ENCODE results near the gene SLC35F4.

DNA sequence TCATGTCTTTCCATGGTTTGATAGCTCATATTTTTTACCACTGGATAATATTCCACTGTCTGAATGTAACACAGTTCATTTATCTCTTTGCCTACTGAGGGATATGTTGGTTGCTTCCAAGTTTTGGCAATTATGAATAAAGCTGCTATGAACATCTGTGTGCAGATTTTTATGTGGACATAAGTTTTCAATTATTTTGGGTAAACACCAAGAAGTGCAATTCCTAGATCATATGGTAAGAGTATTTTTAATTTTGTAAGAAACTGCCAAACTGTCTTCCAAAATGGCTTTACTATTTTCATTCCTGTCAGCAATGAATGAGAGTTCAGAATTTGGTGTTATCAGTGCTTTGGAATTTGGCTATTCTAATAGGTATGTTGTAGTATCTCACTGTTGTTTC is 43.7 kb upstream of the SLC35F4 start:
- TF ChIP-seq, protein P1, sequence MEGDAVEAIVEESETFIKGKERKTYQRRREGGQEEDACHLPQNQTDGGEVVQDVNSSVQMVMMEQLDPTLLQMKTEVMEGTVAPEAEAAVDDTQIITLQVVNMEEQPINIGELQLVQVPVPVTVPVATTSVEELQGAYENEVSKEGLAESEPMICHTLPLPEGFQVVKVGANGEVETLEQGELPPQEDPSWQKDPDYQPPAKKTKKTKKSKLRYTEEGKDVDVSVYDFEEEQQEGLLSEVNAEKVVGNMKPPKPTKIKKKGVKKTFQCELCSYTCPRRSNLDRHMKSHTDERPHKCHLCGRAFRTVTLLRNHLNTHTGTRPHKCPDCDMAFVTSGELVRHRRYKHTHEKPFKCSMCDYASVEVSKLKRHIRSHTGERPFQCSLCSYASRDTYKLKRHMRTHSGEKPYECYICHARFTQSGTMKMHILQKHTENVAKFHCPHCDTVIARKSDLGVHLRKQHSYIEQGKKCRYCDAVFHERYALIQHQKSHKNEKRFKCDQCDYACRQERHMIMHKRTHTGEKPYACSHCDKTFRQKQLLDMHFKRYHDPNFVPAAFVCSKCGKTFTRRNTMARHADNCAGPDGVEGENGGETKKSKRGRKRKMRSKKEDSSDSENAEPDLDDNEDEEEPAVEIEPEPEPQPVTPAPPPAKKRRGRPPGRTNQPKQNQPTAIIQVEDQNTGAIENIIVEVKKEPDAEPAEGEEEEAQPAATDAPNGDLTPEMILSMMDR (IDR thresholded peaks at IDR 0.05; ENCODE audit: control extremely low read depth in 1 of 3, insufficient read depth in 1 of 3, low read depth in 1 of 3, low read length in 3 of 3): no peak
- TF ChIP-seq BACH1 (IDR thresholded peaks at IDR 0.05; ENCODE audit: low read length) (no peak), POLR2A (IDR thresholded peaks at IDR 0.05; ENCODE audit: control extremely low read depth in 1 of 2, low read depth in 2 of 2, low read length in 2 of 2) (no peak), RFX5 (IDR thresholded peaks at IDR 0.05; ENCODE audit: borderline replicate concordance, low read depth, low read length) (no peak), YY1 (IDR thresholded peaks at IDR 0.05; ENCODE audit: low read depth, low read length) (no peak), RBBP5 (IDR thresholded peaks at IDR 0.05; ENCODE audit: borderline replicate concordance, low read depth, low read length) (no peak), TAF1 (IDR thresholded peaks at IDR 0.05; ENCODE audit: low read depth, low read length) (no peak)
